ENCODE measurements around the gene PHAF1.
A peak's percentile ranks its signal among the peaks of the same experiment; 100 is the strongest.

The PHAF1 gene

DNA sequence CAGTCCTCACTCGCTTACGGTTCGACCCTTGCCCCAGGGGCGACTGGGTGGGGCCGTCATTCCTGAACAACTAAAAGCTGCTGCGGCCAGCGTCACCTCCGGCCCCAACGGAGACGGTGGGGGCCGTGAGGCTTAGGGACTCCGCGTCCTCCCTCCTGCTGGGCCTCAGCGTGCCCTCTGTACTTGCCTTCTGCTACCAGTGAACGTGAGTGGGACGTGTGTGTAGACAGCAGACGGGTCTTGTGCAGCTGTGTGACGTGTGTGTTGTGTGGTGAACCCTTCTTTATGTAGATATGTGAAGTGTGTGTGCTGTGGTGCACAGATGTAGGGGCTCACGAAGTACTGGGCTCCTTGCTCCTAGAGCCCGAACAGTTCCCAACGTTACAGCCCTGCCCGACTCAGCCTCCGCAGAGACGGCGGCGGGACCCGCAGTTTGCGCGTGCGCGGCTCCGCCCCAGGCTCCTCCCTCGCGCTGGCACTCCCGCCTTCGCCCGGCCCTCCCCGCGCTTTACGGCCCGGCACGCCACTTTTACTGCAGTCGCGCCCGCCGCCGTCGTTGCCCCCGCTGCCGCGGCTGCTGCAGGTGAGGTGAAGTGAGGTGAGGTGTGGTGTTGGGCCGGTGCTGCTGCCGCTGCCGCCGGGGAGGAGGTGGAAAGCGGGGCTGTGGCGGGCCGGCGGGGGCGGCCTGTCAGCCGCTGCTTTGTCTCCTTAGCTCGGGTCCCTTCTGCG, at the start of gene PHAF1:
TSS of gene PHAF1 (plus strand) at position 535 of the 729 bp plus-strand sequence. CDS start 235 bp downstream, outside the sequence.
- peak; percentile 95 to 97 for DNase-seq (ENCODE audit: low read depth in 2 of 2)

DNA sequence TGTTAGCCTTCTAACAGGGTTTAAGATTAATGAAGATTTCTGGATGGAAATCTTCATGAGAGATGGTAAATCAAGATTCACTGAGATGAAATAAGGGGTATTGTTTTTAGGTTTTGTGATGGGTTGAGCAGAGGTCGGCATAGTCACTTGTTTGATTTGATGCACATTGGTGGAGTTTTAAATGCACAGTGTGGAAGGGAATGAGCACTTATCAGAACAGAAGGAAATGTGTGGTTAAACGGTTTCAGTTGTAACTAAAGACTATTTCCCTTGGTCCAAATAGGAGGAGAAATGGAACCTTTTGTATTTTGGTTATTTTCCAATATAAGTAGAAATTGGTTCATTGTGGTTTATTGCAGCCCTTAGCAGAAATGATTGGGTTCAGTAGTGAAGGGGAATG, 46.7 kb upstream of the PHAF1 start:
- DNase-seq (ENCODE audit: low read depth in 2 of 2), result no peak

- no peak for DNase-seq (ENCODE audit: low read depth in 2 of 2)
Observed at GRCh38 chr16:67068212-67068753, 41.5 kb upstream of the PHAF1 start.

GRCh38 chr16:67071476-67072048, 38.2 kb upstream of the PHAF1 start:
- no peak for DNase-seq (ENCODE audit: low read depth in 2 of 2)

GRCh38 chr16:67075331-67075730, 34.4 kb upstream of the PHAF1 start:
- no peak for DNase-seq (ENCODE audit: low read depth in 2 of 2)

DNA sequence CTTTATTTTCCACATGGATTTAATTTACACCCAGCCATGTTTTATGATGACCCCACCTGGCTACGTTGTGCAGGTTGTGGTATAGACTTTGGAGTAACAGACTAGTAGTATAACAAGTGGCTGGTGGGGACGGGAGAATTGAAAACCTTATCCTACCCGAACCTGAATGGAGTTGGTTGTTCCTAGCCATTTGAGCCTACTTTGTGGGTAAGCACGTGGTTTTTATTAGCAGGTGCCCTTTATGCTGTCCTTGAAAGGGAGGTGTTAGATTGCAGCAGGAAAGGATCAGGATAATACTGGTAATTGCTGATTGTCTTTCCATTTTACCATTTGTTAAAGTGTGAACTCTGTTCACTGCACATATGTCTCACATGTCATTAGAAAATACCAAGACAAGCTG, 31.9 kb upstream of the PHAF1 start:
- DNase-seq (ENCODE audit: low read depth in 2 of 2), result no peak

GRCh38 chr16:67082100-67082499, 27.6 kb upstream of the PHAF1 start:
- no peak for DNase-seq (ENCODE audit: low read depth in 2 of 2)

DNA sequence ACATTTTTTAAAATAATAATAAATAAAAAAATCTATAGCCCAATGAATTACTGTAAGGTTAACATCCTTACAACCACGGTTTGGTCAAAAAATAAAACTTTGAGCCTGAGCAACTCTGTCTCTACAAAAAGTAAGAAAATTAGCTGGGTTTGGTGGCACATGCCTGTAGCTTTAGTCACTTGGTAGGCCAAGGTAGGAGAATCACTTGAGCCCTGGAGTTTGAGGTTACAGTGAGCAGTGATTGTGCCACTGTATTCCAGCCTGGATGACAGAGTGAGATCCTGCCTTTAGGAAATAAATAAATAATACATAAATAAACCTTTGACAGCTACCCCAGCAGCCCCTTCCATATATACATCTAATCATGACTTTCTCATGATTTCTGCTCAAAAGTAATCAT, 26.9 kb upstream of the PHAF1 start:
- no peak for DNase-seq (ENCODE audit: low read depth in 2 of 2)

- DNase-seq (ENCODE audit: low read depth in 2 of 2), result no peak
Observed at GRCh38 chr16:67084345-67085028, 25.3 kb upstream of the PHAF1 start.

- DNase-seq (ENCODE audit: low read depth in 2 of 2), result no peak
Observed at GRCh38 chr16:67086822-67087221, 22.9 kb upstream of the PHAF1 start.

- DNase-seq (ENCODE audit: low read depth in 2 of 2), result no peak
Observed at GRCh38 chr16:67087291-67087690, 22.4 kb upstream of the PHAF1 start.

DNA sequence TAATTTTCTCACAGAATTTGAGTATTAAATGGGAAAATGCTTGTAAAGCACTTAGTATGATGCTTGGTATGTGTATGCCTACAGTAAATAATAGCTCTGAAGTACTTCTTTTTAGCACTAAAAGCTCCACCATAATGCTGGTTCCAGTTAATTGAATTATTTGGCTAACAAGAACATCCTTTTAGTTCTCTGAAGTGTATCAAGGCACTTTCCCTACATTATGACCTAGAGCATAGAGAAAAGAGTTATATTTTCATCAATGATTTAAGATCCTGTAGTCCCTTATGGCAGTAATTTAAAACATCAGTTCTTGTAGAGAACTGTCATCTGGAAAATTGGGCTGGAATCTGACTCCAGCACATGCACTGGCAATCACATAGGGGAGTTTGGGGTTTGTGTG, 21.9 kb upstream of the PHAF1 start:
- DNase-seq (ENCODE audit: low read depth in 2 of 2), result no peak

DNA sequence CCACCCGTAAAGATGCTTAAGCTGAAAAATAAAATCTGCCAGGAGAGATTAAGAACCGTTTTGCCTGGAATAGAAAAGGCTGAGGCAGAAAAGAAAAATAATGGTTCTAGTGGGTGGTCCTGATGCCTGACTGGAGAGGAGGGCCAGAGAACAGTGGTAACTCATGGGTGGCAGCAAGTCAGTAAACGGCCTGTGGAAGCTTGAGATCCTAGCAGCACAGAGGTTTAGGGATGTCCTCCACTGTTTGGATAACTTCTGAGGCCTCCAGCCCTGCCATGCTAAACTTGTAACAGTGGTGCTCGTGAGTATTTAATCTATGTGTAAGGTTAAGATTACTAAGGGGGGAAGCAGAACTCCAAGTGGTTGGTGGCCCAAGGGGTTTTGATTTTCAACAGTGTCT, 21.2 kb upstream of the PHAF1 start:
- DNase-seq (ENCODE audit: low read depth in 2 of 2), result no peak

DNA sequence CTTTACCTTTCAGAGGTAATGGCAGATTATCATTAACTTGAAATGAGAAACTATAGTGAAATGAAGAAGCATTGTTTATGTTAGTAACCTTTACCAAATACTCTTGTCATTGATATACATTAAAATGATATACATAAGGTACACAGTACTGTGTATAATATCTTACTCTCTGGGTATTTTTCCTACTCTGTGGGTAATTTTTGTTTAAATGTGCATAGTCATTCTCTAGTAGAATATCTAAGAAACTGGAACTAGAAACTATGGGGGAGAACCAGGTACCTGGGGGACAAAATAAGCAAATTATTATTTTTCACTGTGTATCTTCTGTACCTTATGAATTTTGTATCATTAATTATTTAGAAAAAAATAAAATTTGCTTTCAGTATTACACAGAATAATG, 20.6 kb upstream of the PHAF1 start:
- no peak for DNase-seq (ENCODE audit: low read depth in 2 of 2)

DNA sequence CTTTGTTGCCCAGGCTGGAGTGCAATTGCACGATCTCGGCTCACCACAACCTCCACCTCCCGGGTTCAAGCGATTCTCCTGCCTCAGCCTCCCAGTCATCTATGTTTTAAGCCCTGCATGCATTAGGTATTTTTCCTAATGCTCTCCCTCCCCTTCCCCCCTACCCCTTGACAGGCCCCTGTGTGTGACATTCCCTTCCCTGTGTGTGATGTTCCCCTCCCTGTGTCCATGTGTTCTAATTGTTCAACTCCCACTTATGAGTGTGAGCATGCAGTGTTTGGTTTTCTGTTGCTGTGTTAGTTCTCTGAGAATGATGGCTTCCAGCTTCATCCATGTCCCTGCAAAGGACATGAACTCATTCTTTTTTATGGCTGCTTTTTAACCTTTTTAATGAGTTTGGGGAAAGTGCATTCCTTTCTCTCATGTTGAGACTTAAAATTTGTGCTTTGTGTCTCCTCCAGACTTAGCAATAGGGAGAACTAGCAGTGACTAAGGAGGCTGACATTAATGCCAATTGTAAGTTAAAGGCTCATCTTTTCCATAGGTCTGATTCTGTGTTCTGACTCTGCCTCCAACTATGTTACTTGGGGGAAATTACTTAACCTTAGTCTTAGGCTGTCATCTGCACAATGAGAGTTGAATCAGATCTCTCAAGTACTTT, 17.7 kb upstream of the PHAF1 start:
- DNase-seq (ENCODE audit: low read depth in 2 of 2), result no peak

DNA sequence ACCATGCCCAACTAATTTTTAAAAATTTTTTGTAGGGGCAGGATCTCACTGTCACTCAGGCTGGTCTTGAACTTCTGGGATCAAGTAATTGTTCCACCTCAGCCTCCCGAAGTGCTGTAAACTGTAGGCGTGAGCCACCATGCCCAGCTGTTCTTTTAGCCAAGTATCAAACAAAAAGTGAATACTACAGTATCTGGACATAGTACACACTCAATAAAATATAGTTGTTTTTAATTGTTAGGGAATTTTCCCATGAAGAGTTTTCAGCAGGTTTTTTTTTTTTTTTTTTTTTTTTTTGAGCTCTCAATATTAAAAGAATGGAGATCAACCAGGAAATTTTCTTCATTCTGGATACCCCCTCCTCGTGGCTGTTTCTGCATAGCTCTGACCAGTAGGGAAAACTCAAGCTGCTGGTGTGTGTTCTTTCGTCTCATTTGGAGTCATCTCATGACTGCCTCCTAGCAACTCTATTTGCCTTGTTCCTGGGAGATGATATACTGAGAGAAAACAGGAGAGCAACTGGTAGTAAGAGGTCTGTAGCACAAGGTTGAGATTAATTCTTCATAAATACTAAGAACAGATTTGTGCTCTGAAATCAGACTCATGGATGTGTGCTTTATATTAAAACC, 16.5 kb upstream of the PHAF1 start:
- DNase-seq (ENCODE audit: low read depth in 2 of 2), result no peak

DNA sequence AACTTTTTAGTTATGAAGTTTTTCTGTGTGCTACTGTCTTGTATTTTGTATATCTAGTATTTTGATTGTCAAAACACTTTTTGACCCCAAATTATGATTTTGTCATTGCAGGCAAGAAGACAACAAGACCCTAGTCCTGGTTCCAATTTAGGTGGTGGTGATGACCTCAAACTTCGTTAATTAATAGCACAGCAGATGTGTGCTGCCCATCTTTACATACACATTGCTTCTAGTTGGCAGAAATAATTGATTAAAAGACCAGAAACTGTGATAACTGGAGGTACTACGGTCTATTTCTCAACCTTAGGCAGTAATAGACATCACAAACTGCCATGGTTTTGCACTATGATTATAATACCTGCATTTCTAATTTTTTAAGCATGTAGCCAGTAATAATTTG, 11.1 kb upstream of the PHAF1 start:
- DNase-seq (ENCODE audit: low read depth in 2 of 2), result no peak

DNA sequence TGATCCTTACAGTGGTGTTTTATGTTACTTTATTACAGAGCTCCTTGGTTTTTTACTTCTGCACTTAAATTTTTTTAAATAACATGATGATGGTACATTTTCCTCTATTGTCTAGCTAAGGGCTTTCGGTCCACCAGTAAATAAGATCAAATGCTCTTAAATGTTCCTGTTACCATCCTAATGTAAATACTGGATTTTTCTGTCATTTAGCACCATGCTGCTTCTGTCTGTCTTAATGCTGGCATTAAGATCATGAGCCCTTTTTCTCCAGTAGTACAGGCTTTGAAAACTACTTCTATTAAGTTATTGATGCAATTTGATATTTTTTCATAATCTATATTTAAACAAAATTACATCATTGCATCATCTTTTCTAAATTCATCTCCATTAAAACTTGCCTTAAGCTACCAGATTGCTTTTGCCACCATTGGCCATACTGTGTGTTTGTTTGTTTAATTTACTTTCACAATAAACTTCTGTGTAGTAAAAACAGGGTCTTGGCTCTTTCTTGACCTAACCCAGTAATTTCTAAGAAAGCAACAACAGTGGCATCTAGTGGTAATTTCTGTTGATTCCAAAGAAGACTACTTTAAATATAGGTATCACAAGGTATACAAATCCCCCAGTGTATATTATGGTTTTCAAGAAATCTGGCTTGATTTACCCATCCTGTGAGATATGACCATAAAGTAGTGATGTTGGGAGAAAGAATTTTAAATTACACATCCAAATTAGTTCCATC, 9.0 kb upstream of the PHAF1 start:
- no peak for DNase-seq (ENCODE audit: low read depth in 2 of 2)

DNA sequence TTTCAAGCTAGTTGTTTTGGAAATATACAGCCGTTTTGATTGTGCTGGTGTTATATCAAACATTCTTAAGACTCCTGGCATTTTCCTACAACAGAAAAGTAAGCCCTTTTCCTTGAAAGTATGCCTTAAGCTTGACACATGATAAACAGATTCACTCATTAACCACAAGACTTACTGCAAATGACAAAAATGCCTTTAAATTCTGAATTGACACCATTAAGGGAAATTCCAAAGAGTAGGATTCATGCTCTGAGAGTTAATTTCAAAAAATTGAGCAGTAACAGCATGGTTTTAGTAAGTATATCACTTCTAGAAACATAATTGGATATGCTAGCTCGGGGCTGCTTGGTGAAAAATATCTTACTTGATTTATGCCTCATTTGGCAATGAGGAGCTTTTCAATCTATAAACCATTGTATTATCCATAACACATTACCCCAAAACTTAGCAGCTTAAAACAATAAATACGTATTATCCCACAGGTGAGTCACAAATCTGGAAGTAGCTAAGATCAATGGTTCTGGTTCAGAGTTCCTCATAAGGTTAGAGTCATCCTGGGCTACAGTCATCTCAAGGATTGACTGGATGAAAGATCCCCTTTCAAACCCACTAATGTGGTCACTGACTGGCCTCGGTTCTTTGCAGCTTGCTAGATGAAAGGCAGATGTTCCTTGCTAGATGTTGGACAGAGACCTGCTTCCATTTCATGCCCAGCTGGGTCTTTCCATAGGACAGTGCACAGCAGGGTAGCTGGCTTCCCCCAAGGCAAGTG, 8.2 kb upstream of the PHAF1 start:
- DNase-seq (ENCODE audit: low read depth in 2 of 2), result no peak

DNA sequence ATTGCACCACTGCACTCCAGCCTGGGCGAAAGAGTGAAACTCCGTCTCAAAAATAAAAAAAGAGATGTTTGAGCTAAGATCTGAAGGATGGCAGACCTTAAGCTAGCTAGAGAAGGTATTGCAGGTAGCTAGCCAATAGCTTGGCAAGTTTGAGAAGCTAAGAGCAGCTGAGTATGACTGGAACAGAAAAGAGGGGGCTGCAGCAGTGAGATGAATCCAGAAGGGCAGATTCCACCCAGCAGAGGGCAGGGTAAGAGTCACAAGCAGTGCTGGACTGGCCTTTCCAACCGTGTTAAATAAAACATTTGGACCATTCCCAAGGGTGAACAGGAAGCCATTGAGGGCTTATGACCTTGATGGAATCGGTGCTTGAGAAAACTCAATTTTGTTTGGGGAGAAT, 5.7 kb upstream of the PHAF1 start:
- DNase-seq (ENCODE audit: low read depth in 2 of 2), result no peak

All from stimulated activated CD8-positive, alpha-beta memory T cell treated with anti-CD3 and anti-CD28 coated beads, Interleukin-7, amount 100 ng/mL, for 1 hour (primary cell).